Endothelial cell of umbilical vein (primary cell): Measurements from ENCODE around the gene RSBN1. TPM values are rescaled to one million over a fixed set of nuclear protein-coding genes. Genes with fewer than 3 reads are reported as not detected.

Experiments used
- BruUV-seq: library from RNA; stranded (reverse); fragments of 400-500 nt; replicated peaks from 2 replicates; lab custom pipeline; 2021; lab: Mats Ljungman, UMichigan
- CTCF ChIA-PET: fragments of 300-600, 350-600 bp; sonication (Branson Sonifier 250); formaldehyde crosslinking; loops from one replicate; lab custom pipeline; 2021; ENCODE audit warnings: antibody characterized with exemption, inconsistent platforms; lab: Charles Lee
- POLR2A ChIA-PET: fragments of 300-600, 350-600 bp; sonication (Branson Sonifier 250); formaldehyde crosslinking; loops from one replicate; lab custom pipeline; 2021; ENCODE audit warnings: antibody characterized with exemption, inconsistent platforms; lab: Charles Lee
- DNase-seq: peaks from one replicate; pipeline ENCODE4 v3.0.0-alpha.2; 2011; ENCODE audit warnings: low read depth, low spot score
- FAIRE-seq: peaks from 2 replicates; lab custom pipeline; 2011; peaks lifted over from hg19 to GRCh38; lab: Jason Lieb, UNC
- H2AFZ ChIP-seq: 2 replicates; pipeline ENCODE4 v1.6.0; 2012; ENCODE audit warnings: low read depth, low read length, control low read depth, inconsistent platforms
- H3K27ac ChIP-seq: 2 replicates; pipeline ENCODE4 v1.5.1; 2011; ENCODE audit warnings: low read depth, mild to moderate bottlenecking, control low read depth, low read length, moderate library complexity; ENCODE audit not compliant: insufficient read depth
- H3K27me3 ChIP-seq, 2 experiments: 2 replicates each; pipeline versions ENCODE4 v1.6.0 to v1.6.1; 2011; ENCODE audit warnings: low read length in 2 of 2, mixed read lengths in 1 of 2; ENCODE audit not compliant: control insufficient read depth in 2 of 2, insufficient read depth in 2 of 2
- H3K36me3 ChIP-seq, 2 experiments: 2 replicates in 1 of 2; 3 replicates in 1 of 2; pipeline ENCODE4 v1.5.1; 2011; ENCODE audit warnings: low read length in 2 of 2, mild to moderate bottlenecking in 1 of 2, moderate library complexity in 1 of 2; ENCODE audit not compliant: control insufficient read depth in 2 of 2, insufficient read depth in 2 of 2; ENCODE audit errors: extremely low read depth in 1 of 2
- H3K4me1 ChIP-seq: 3 replicates; pipeline ENCODE4 v1.5.1; 2011; ENCODE audit warnings: mild to moderate bottlenecking, low read length; ENCODE audit not compliant: control insufficient read depth, insufficient read depth; ENCODE audit errors: extremely low read depth
- H3K4me2 ChIP-seq: 2 replicates; pipeline ENCODE4 v1.6.1; 2011; ENCODE audit warnings: low read length, control low read depth, mixed read lengths; ENCODE audit not compliant: insufficient read depth
- H3K4me3 ChIP-seq, 3 experiments: fragments of 200-600 bp in 1 of 3; sonication (generic), shearing (Covaris generic) in 1 of 3; replicated peaks in 1 of 3; 2 replicates each; pipeline ENCODE4 v1.5.1; 2011 to 2016; ENCODE audit warnings: control low read depth in 3 of 3, low read length in 3 of 3, mild to moderate bottlenecking in 2 of 3, inconsistent platforms in 1 of 3, low read depth in 1 of 3, moderate library complexity in 1 of 3; ENCODE audit not compliant: insufficient read depth in 1 of 3
- H3K79me2 ChIP-seq: 2 replicates; pipeline ENCODE4 v1.6.0; 2012; ENCODE audit warnings: low read length, inconsistent platforms; ENCODE audit not compliant: control insufficient read depth, insufficient read depth
- H3K9ac ChIP-seq: replicated peaks from 2 replicates; pipeline ENCODE3; 2011; ENCODE audit warnings: low read length, control low read depth; ENCODE audit not compliant: insufficient read depth; ENCODE audit errors: extremely low read depth
- H3K9me1 ChIP-seq: replicated peaks from 3 replicates; pipeline ENCODE4 v1.6.0; 2011; ENCODE audit warnings: mild to moderate bottlenecking, low read length; ENCODE audit not compliant: control insufficient read depth, insufficient read depth; ENCODE audit errors: extremely low read depth
- H3K9me3 ChIP-seq: replicated peaks from 2 replicates; pipeline ENCODE4 v1.5.1; 2012; ENCODE audit warnings: low read length, inconsistent platforms; ENCODE audit not compliant: control insufficient read depth, insufficient read depth
- H4K20me1 ChIP-seq: replicated peaks from 2 replicates; pipeline ENCODE3; 2011; ENCODE audit warnings: mild to moderate bottlenecking, low read length; ENCODE audit not compliant: control insufficient read depth, insufficient read depth; ENCODE audit errors: extremely low read depth
- CTCF ChIP-seq, 2 donors: IDR thresholded peaks; 1 replicate in 1 of 2; 2 replicates in 1 of 2; pipeline ENCODE4 v1.5.1; 2011; ENCODE audit warnings: low read length in 2 of 2, mild to moderate bottlenecking in 2 of 2, moderate library complexity in 2 of 2, control low read depth in 1 of 2, inconsistent platforms in 1 of 2, low read depth in 1 of 2; ENCODE audit not compliant: insufficient read depth in 1 of 2; ENCODE audit errors: extremely low read depth in 1 of 2
- EZH2 ChIP-seq: IDR thresholded peaks from 2 replicates; pipeline ENCODE4 v1.6.1; 2012; ENCODE audit warnings: borderline replicate concordance, low read depth, mild to moderate bottlenecking, moderate library complexity, low read length, inconsistent platforms; ENCODE audit not compliant: severe bottlenecking
- FOS ChIP-seq: IDR thresholded peaks from 2 replicates; pipeline ENCODE4 v1.6.1; 2011; ENCODE audit warnings: mild to moderate bottlenecking, low read length, moderate library complexity, borderline replicate concordance; ENCODE audit not compliant: insufficient read depth
- GATA2 ChIP-seq: IDR thresholded peaks from 2 replicates; pipeline ENCODE4 v1.7.0; 2011; ENCODE audit warnings: low read depth, mild to moderate bottlenecking, moderate library complexity, mixed read lengths, low read length; ENCODE audit not compliant: insufficient read length, insufficient read depth
- JUN ChIP-seq: IDR thresholded peaks from 2 replicates; pipeline ENCODE4 v1.6.1; 2011; ENCODE audit warnings: borderline replicate concordance, low read depth; ENCODE audit not compliant: insufficient read length, insufficient read depth
- MAX ChIP-seq: IDR thresholded peaks from 2 replicates; pipeline ENCODE4 v1.6.1; 2011; ENCODE audit not compliant: insufficient read depth, insufficient read length
- MYC ChIP-seq: IDR thresholded peaks from one replicate; pipeline ENCODE4 v1.6.1; 2011; ENCODE audit warnings: mild to moderate bottlenecking, low read depth, low read length
- POLR2A ChIP-seq: IDR thresholded peaks from 2 replicates; pipeline ENCODE4 v1.6.1; 2012; ENCODE audit warnings: low read depth, mild to moderate bottlenecking, control low read depth, low read length
- POLR2AphosphoS5 ChIP-seq: IDR thresholded peaks from 2 replicates; pipeline ENCODE4 v1.6.1; 2012; ENCODE audit warnings: low read depth, mild to moderate bottlenecking, control low read depth, low read length, moderate library complexity; ENCODE audit not compliant: insufficient read depth
- dilution Hi-C: fragments of 300-500 bp; cut with MboI; formaldehyde crosslinking; loops from one replicate; pipeline ENCODE4 v1.15.0; 2019; ENCODE audit warnings: low sequenced_read_pairs; ENCODE audit not compliant: extremely low pct_ligation_motif_present
- intact Hi-C: fragments of 100-400 bp; cut with micrococcal nuclease; formaldehyde crosslinking; loops from one replicate; pipeline ENCODE4 v1.10.0; 2022
- polyA plus RNA-seq, 4 experiments: library from polyadenylated mRNA; depleted of rRNA in 3 of 4; stranded (reverse) in 3 of 4; unstranded in 1 of 4; fragments of >200 nt; gene quantifications; 2 replicates each; pipeline versions ENCODE4 v1.2.1 to v1.2.3, GENCODE V29; 2011 to 2012; ENCODE audit warnings: missing spikeins in 1 of 4
- total RNA-seq: library from RNA; stranded (reverse); gene quantifications from 2 replicates; pipeline ENCODE4 v1.2.3, GENCODE V29; 2021

The RSBN1 gene
- total and polyA plus RNA-seq, 2 donors (not counting 3 experiments of a cell fraction or from before 2014, with no cell fraction given): 4.0 to 13.4 TPM

DNA sequence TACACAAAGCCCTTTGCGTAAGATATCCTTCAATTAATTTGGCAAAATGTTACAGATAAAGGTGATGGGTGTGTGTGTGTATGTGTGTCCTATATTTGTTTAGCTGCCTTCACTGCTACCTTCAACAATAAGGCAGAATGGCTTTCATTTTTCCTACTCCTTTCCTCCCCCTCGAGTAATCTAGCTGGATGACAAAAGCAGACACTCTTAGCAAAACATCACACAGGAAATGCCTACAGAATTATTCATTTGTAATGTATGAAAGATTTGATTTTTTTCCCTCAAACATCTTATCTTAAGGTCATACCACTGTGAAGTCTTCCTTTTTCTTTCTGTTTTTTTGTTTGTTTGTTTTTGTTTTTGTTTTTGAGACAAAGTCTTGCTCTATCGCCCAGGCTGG lies 48.6 kb upstream of the RSBN1 start:
- Histone ChIP-seq H3K79me2 (no peaks in the 10 kb centered on the region), H3K4me3 (no peak overlapping the region), H3K4me2 (peak overlapping the region; percentile 47), H3K27ac (peak overlapping the region; percentile 74), H3K4me1 (peaks cover 14% of the 10 kb centered on the region), H3K27me3 (no peaks in the 10 kb centered on the region), H4K20me1 (no peaks in the 10 kb centered on the region), H2AFZ (no peak overlapping the region), H3K9ac (peak overlapping the region; percentile 25), H3K36me3 (no peaks in the 10 kb centered on the region), H3K9me1 (no peaks in the 10 kb centered on the region), H3K9me3 (no peaks in the 10 kb centered on the region)
- CTCF ChIA-PET: interaction anchor here (0.9 to 2.5 kb wide), 9 partner anchors 9 to 68 kb away, joined by 3 to 18 read pairs (median 4); partner anchors contain the start of genes AP4B1 and HIPK1
- BruUV-seq: no TSS peak
- DNase-seq: peak; percentile 86
- POLR2A ChIA-PET: interaction anchor here (1.5 kb wide), 1 partner anchor 44 kb away, joined by 5 read pairs; the partner anchor contains the start of genes AP4B1 and DCLRE1B
- TF ChIP-seq CTCF (IDR thresholded peaks at IDR 0.05; ENCODE audit: extremely low read depth in 1 of 2, insufficient read depth in 1 of 2, low read depth in 1 of 2, low read length in 2 of 2): no peak
- peak; percentile 30 for TF ChIP-seq POLR2AphosphoS5
- TF ChIP-seq MAX: no peak
- no peak for TF ChIP-seq MYC
- no peak for TF ChIP-seq POLR2A
- peak; percentile 54 for TF ChIP-seq FOS
- no peak for TF ChIP-seq EZH2
- TF ChIP-seq GATA2: peak; percentile 48
- peak; percentile 64 for TF ChIP-seq JUN
- intact Hi-C loops (loop anchor here (1.0 kb wide), 2 partner anchors 44 to 68 kb away; partner anchors contain the start of genes DCLRE1B and HIPK1), dilution Hi-C loops (no loop called here)
- FAIRE-seq: peak; percentile 79
